H54 (cell line): ENCODE data around the gene PAK1.

Experiments used
- DNase-seq: peaks from one replicate; pipeline ENCODE4 v3.0.0; 2011; ENCODE audit warnings: low spot score, mixed read lengths; ENCODE audit not compliant: insufficient read length
- FAIRE-seq: peaks from 3 replicates; lab custom pipeline; 2011; peaks lifted over from hg19 to GRCh38; lab: Jason Lieb, UNC
- POLR2A ChIP-seq: IDR thresholded peaks from 2 replicates; pipeline ENCODE4 v1.6.1; 2011; ENCODE audit warnings: low read depth, mild to moderate bottlenecking, low read length

PAK1 gene

DNA sequence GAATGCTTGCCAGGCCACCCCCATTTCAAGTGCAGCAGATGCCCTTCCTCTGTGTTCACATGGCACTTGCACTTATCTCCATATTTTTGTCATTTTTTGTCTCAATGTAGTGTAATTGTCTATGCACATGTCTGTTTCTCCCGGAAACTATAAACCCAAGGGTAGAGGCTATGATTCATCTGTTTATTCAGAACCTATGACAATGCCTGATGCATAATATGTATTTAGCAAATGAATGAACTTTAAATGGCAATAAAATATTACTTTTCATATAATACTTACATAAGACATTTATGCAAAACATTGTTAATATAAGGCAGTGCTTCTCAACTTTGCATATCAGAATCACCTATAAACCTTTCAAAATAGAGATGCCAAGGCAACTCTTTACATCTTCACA, 6.7 kb downstream of the PAK1 start:
- FAIRE-seq = no peak
- no peak for TF ChIP-seq POLR2A
- DNase-seq = no peak

DNA sequence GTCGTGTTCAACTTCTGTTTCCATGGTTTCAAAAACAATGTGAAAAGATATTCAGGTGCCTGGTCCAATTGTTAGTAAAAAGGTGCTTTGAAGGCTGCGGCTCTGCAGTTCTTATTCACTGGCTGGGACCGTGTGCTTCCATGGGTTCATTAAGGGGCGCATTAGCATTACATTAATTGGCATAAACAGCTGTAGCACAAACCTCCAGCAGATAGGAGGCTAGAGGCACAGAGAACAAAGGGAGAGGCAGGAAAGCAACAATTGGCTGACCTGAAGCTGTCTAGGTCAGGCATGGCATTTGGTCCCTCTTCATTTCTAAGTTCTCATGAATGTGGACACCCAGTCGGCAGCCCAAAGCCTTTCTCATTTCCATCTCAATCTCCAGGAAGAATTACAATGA, 16.6 kb downstream of the PAK1 start:
- TF ChIP-seq POLR2A = no peak
- no peak for DNase-seq
- no peak for FAIRE-seq

DNA sequence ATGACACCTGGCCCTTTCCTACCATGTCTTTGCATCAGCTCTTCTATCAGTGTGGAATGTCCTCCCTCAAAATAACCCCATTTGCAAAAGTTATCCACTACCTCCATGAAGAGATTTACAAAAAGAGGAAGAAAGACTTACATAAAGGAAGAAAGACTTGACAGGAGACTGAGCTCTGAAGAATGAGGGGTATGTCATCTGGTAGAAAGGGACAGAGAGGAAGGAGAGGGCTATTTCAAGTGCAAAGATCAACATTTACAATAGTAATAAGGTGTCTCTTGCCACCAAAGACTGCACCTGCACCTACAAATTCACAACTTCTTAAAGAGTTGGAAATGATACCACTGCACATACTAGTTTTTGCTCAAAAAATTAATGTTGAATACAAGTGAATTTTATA, 18.2 kb downstream of the PAK1 start:
- DNase-seq = no peak
- FAIRE-seq = no peak
- TF ChIP-seq POLR2A = no peak

DNA sequence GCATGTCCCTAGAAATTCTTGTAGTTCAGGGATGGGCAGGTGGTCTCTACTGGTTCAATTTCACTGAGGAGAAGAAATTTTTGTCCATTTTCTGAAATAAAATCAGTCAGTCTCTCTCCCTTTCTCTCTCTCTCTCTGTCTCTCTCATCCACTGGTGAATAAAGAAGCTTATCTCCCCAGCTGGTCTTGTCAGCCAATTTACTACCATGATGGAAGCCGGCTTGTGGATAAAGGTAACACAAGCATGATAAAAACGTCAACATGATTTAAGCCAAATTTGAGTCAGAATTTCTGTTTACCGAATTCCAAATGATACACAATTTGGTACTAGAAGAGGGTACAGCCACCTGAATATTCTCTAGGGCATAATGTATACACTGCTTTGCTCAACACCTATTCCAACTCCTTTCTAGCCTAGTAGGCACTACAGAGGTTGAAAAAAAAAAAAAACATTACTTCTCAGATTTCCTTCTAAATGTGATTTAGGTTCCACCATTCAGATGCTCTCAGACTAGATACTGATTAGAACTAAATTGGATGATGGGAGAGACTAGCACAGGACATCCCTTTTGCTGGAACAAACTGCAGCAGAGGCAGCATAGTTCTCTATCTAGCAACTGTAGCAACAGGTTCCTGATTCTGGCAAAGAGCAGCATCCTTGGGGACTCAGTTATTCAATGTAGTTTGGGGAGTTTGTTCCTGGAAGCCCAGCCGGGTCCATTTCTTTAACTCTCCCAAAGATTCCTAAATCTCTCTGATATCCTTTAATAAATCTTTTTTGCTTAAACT, 18.8 kb downstream of the PAK1 start:
- no peak for FAIRE-seq
- no peak for DNase-seq
- no peak for TF ChIP-seq POLR2A

DNA sequence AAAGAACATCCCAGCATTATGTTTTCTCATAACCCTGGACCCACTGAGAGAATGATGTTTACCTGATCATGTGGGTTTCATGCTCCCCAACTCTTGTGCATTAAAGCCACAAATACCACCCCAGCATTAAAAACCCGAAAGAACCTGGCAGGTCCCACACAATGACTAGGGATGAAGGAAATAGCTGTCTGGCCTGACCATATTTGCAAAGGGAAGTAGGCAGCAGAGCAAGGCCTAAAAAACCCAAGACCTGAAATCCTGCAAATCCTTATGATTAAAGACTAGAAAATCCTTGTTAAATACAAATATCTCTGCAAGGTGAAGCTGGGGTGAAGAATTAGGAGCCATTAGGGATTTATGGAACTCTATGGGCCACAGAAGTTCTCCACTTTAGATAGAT, 23.7 kb downstream of the PAK1 start:
- FAIRE-seq (no peak), DNase-seq (no peak)
- no peak for TF ChIP-seq POLR2A

DNA sequence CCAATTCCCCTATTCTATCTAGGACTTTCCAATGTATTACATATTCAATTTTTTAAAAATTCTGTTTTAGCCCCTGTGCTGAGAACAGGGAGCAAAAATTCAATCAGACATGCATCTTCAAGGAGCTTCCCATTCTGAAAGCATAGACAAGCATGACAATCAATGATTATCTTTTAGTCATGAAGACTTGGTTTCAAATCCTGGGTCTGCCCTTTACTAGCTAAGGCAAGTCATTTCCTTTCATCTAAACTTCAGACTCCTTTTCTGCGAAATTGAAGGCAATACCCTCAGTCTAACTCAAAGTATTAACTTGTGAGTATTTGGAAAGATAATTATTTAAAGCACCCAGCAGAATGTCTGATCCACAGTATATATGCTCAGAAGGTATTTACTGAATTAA, 24.1 kb downstream of the PAK1 start:
- no peak for FAIRE-seq
- DNase-seq = no peak
- TF ChIP-seq POLR2A = no peak

DNA sequence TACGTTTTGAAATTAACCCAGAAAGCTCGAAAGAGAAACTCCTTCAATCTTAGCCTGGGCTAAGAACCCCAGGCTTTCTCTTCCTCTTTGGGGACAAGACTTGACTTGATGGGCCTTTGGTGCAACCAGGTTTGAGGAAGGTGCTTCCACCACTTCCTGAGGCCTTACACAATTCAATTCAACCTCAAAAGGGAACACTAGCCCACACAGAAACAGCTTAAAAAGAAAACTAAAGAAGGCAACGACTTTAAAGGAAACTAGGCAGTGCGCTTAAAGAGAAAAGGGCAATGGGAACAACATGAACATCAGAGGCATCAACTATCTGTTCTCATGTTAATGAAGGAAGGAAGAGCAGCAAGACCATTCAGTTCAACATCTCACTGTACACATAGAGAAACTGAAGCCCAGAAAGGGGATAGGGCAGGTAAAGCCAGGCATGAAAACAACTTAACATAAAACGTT, 24.8 kb downstream of the PAK1 start:
- FAIRE-seq (no peak), DNase-seq (no peak)
- TF ChIP-seq POLR2A = no peak

DNA sequence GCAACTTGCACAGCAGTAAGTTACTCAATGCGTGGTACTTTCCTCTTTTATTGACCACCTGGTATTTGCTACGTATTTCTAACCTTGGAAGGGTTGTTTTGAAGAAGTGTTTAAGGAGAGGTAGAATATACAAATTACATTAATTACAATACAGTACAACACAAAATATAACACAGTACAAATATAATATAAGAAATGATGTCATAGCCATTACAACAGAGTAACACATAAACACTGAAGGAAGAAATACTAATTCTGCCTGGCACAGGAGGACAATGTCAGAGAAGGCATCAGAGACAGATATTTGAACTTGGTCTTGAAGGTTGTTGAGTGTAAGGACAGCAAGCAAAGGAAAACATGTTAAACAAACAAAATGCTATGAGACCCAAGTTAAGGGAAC, 25.6 kb downstream of the PAK1 start:
- FAIRE-seq = peak; percentile 6
- DNase-seq = no peak
- no peak for TF ChIP-seq POLR2A

DNA sequence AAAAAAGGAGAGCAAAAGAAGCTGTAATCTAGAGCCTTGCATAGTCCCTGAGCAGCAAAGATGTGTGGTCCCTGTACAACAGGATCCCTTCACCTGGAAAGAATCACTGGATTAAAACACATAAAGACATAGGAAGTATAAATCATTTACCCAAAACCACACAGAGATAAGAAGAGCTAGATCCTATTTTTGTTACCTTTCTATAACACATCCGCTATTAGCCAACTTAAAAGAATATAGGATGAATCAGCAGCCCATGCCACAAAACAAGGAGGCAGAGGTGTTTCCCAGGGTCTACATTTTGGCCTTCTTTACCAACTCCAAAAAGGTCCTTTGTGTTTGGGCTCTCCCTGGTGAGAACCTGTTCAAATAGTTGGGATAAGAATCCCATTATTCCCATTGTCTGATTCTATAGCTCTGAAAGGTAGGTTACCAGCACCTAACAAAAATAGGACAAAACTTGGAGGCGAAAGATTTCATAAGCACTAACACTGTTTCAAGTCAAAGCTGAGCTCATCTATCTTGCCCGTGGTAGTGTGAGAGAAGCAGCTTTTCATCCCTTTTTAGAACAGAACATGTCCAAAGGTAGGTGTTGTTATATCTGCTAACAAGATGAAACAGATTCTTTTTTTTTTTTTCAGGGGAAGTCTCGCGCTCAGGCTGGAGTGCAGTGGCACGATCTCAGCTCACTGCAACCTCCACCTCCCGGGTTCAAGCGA, 26.8 kb downstream of the PAK1 start:
- FAIRE-seq = no peak
- TF ChIP-seq POLR2A = no peak
- no peak for DNase-seq

DNA sequence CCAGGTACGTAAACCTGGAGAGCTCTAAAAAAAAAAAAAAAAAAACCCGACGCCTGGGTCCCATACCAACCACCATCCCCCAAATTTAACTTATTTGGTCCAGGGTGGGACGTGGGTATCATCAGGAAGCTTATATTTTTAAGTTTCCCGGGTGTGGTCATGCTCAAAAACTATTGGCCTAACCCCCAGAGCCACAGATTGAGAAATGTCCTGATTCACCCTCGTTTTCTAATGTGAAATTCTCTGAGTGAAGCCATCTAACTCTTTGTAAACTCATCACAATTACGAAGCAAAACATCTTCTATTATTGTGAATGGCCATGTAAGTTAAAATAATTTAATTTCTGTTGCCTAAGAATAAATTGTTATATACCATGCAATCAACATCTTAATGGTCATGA, 29.6 kb downstream of the PAK1 start:
- FAIRE-seq (no peak), DNase-seq (no peak)
- TF ChIP-seq POLR2A = no peak

DNA sequence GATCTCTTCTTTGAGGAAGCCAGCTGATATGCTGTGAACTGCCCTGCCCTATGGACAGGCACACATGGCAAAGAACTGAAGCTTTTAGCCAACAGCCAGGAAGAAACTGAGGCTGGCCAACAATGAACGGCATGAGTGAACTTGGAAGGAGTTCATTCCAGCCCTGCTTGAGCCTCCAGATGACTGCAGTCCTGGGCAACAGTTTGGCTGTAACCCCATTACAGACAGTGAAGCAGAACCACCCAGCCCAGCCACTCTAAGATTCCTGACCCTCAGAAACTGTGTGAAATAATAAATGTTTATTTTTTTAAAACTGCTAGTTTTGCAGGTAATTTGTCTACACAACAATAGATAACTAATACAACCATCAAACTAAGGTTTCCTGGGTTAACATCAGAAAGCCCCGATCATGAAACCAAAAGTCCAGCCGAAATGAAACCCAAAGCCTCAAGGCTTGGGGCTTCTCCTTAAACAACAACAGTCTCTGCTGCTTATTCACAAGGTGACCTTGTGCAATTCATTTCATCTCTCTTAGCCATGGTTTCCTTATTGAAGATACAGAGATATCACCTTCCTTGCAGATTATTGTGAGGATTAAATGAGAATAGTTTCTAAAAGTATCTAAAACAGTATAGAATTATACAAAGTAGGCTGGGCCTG, 31.4 kb downstream of the PAK1 start:
- no peak for TF ChIP-seq POLR2A
- DNase-seq (no peak), FAIRE-seq (no peak)

DNA sequence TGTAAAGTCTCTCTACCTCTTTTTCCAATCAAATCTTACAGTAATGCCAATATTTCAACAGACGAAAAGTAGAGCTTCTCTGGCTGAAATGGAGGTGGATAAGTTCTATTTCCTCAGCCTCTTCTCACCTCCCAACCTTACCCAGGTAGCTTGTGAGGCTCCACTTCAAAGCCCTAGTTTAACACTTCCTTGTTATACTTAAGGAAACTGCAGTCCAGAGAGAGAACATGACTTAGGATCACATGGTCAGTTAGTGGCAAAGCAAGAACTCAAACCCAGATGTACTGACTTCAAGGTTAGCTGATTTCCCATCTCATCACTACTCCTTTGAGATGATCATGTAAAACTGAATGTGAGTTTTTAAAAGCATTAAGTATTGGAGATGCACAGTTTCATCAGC, 32.5 kb downstream of the PAK1 start:
- no peak for FAIRE-seq
- DNase-seq = no peak
- TF ChIP-seq POLR2A = no peak

DNA sequence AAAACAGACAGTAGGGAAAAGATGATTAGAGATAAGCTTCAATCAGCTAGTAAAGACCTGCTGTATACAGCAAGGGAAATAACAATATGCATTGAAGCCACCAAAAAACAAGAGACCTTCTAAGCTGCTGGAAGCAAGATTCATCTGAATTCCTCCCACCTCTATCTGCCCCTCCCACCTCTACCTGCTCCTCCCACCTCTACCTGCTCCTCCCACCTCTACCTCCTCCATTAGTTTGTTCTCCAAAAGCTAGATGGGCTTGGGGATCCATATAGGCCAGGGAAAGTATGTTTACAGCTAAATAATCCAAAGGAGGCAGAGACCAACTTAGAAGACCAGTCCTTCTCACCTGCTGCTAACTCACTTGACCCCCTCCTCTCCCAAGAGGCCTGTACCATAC, 33.2 kb downstream of the PAK1 start:
- no peak for TF ChIP-seq POLR2A
- no peak for FAIRE-seq
- DNase-seq = no peak

DNA sequence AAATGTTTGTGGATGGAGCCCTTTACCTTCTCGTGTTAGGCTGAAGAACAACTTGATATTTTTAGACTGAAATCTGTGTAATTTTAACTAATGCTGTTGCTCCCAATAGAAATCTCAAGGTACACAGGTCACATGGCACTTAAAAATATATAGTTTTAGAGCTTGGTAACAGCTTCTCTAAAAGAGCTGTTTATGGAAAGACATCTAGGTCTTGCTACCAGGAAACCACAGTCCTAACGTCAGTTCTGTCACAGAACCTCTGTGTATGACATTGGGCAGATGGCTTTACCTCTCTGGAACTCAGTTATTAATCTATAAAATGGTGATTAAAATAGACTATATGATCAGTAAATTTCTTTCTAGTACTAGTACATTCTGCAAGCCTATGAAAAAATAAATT, 35.4 kb downstream of the PAK1 start:
- no peak for TF ChIP-seq POLR2A
- DNase-seq (no peak), FAIRE-seq (no peak)

DNA sequence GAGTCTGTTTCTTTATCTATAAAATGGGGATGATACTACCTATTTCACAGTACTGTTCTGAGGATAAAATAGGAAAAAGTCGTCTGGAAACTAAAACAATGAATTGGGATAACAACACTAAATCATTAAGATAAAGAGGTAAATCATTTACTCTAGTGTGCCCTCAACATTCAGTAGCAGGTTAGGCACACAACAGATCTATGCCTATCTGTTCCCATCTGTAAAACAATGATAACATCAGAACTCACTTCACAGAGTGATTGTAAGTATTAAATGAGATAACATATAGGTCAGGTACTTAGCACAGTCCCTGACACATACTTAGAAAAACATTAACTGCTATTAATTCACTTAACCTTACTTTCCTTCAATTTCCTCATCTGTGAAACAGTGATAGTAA, 36.9 kb downstream of the PAK1 start:
- DNase-seq (no peak), FAIRE-seq (no peak)
- TF ChIP-seq POLR2A = no peak
